ENCODE measurements around the gene SIL1.

GRCh38 chr5:139228201-139228803, 30.1 kb upstream of the SIL1 start:
- TF ChIP-seq CTCF (conservative IDR thresholded peaks at IDR 0.05) (no peak), EZH2 (IDR thresholded peaks at IDR 0.05; ENCODE audit: low read depth) (no peak)
